Measurements from ENCODE around the gene TMEM59.
A peak's percentile ranks its signal among the peaks of the same experiment; 100 is the strongest.

Gene TMEM59

DNA sequence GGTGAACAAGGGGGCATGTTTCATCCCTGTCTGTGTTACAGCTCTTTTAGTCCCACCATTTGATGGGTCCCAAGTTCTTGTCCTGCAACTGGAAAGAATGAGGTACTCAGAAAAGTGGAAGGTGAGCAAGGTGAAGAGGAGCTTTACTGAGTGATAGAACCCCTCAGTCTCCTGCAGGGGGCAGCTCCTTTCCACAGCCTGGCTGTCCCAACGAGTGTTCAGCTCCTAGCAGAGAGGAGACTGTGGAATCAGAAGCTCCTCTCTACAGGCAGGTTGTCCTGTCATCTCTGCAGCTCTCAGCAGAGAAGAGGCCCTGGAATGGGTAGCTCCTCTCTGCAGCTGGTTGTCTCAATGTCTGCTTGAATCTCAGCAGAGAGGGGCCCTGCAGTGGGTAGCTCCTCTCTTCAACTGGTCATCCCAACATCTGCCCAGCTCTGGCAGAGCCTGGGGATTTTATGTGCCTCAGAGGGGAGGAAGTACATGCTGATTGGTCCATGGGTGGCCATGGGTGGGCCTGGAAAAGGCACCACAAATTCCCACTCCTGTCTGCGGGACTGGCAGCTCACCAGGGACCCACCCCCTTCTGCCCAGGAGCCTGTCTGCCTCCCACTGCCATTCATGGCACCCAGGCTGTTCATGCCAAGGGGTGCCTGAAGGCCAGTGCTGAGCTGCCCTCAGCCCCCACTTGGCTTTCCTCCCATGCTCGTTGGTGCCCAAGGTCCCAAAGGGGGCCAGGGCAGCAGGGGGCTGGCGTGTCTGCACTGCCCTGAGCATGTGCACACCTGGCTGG is 60.7 kb downstream of the TMEM59 start:
- H3K4me3 ChIP-seq (ENCODE audit: low read length): no peak overlapping the region
- no peaks in the 10 kb centered on the region for H3K36me3 ChIP-seq (ENCODE audit: control insufficient read depth, low read depth, low read length)
- no peaks in the 10 kb centered on the region for H3K27me3 ChIP-seq (ENCODE audit: control insufficient read depth, insufficient read depth, low read length)
- no peaks in the 10 kb centered on the region for H3K9me3 ChIP-seq (ENCODE audit: control insufficient read depth, low read depth, low read length)
- H3K4me1 ChIP-seq (ENCODE audit: control insufficient read depth, low read depth, low read length): no peaks in the 10 kb centered on the region
- H3K27ac ChIP-seq (ENCODE audit: low read length): no peak overlapping the region
- H3K9ac ChIP-seq (ENCODE audit: low read length): no peak overlapping the region

DNA sequence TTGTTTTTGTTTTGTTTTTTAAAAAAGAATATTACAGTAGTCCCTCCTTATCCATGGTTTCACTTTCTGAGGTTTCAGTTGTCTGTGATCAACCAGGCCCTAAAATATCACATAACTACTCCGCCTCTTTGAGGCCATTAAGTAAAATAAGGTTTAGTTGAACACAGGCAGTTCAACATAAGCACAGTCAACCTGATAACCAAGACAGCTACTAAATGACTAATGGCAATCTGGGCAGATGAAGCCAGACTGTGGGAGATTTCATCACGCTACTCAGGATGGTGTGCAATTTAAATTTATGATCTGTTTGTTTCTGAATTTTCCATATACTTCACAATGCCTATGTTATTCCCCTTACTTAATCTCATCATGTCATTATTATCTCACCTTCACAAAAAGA is 65.1 kb downstream of the TMEM59 start:
- no peaks in the 10 kb centered on the region for H3K36me3 ChIP-seq (ENCODE audit: control insufficient read depth, low read depth, low read length)

DNA sequence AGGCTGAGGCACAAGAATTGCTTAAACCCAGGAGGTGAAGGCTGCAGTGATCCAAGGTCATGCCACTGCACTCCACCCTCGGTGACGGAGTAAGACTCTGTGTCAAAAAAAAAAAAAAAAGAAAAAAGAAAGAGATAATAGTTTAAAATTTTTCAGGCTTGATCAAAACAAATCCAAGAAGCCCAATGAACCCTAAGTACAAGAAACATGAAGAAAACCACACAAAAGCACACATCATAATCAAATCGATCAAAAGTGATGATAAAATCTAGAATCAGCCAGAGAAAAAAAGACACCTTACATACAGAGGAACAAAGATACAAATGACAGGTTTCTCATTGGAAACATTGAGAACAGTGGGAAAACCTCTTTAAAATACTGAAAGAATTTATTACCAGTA is 66.5 kb downstream of the TMEM59 start:
- H3K4me1 ChIP-seq (ENCODE audit: control insufficient read depth, low read depth, low read length): peaks cover 16% of the 10 kb centered on the region
- H3K9ac ChIP-seq (ENCODE audit: low read length): no peak overlapping the region
- no peak overlapping the region for H3K27ac ChIP-seq (ENCODE audit: low read length)
- H3K36me3 ChIP-seq (ENCODE audit: control insufficient read depth, low read depth, low read length): no peaks in the 10 kb centered on the region
- no peaks in the 10 kb centered on the region for H3K9me3 ChIP-seq (ENCODE audit: control insufficient read depth, low read depth, low read length)
- H3K27me3 ChIP-seq (ENCODE audit: control insufficient read depth, insufficient read depth, low read length): no peaks in the 10 kb centered on the region
- no peak overlapping the region for H3K4me3 ChIP-seq (ENCODE audit: low read length)

More for the DNA sequence above, 65.1 kb downstream of the TMEM59 start:
- Histone ChIP-seq H3K4me1 (ENCODE audit: control insufficient read depth, low read depth, low read length) (peaks cover 4% of the 10 kb centered on the region), H3K27me3 (ENCODE audit: control insufficient read depth, insufficient read depth, low read length) (no peaks in the 10 kb centered on the region), H3K9me3 (ENCODE audit: control insufficient read depth, low read depth, low read length) (no peaks in the 10 kb centered on the region), H3K4me3 (ENCODE audit: low read length) (no peak overlapping the region), H3K27ac (ENCODE audit: low read length) (no peak overlapping the region), H3K9ac (ENCODE audit: low read length) (no peak overlapping the region)

DNA sequence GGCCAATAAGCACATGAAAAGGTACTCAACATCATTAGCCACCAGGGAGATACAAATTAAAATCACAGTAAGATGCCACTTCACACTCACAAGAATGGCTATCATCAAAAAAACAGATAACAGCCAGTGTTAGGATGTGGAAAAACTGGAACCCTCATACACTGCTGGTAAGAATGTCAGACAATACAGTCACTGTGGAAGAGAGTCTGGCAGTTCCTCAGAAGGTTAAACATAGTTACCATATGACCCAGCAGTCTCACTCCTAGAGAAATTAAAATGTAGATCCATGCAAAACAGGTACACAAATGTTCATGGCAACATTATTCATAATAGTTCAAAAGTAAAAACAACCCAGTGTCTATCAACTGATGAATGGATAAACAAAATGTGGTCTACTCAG is 68.3 kb downstream of the TMEM59 start:
- Histone ChIP-seq H3K4me1 (ENCODE audit: control insufficient read depth, low read depth, low read length) (peaks cover 18% of the 10 kb centered on the region), H3K36me3 (ENCODE audit: control insufficient read depth, low read depth, low read length) (no peaks in the 10 kb centered on the region), H3K27ac (ENCODE audit: low read length) (no peak overlapping the region), H3K27me3 (ENCODE audit: control insufficient read depth, insufficient read depth, low read length) (no peaks in the 10 kb centered on the region), H3K9me3 (ENCODE audit: control insufficient read depth, low read depth, low read length) (no peaks in the 10 kb centered on the region), H3K4me3 (ENCODE audit: low read length) (no peak overlapping the region), H3K9ac (ENCODE audit: low read length) (no peak overlapping the region)

DNA sequence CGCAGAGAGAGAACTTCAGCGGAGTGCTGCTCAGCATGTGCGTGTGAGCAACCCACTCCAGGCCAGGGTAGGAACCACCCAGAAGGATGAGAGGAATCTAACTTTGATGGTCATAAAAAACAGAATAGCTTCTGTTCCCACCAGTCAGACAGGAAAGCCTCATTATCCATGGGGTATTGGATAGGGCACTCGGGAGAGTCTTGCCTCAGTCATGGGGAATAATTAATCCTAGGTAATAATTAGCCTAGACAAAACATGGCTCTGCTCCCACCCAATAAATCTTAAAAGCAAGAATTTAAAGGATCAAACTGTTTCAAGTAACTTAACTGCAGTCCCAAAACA is 70.3 kb downstream of the TMEM59 start:
- Histone ChIP-seq H3K27me3 (ENCODE audit: control insufficient read depth, insufficient read depth, low read length) (no peaks in the 10 kb centered on the region), H3K4me3 (ENCODE audit: low read length) (peak overlapping the region; percentile 56), H3K36me3 (ENCODE audit: control insufficient read depth, low read depth, low read length) (no peaks in the 10 kb centered on the region), H3K9ac (ENCODE audit: low read length) (peak overlapping the region; percentile 63), H3K27ac (ENCODE audit: low read length) (no peak overlapping the region), H3K4me1 (ENCODE audit: control insufficient read depth, low read depth, low read length) (peaks cover 18% of the 10 kb centered on the region), H3K9me3 (ENCODE audit: control insufficient read depth, low read depth, low read length) (no peaks in the 10 kb centered on the region)

DNA sequence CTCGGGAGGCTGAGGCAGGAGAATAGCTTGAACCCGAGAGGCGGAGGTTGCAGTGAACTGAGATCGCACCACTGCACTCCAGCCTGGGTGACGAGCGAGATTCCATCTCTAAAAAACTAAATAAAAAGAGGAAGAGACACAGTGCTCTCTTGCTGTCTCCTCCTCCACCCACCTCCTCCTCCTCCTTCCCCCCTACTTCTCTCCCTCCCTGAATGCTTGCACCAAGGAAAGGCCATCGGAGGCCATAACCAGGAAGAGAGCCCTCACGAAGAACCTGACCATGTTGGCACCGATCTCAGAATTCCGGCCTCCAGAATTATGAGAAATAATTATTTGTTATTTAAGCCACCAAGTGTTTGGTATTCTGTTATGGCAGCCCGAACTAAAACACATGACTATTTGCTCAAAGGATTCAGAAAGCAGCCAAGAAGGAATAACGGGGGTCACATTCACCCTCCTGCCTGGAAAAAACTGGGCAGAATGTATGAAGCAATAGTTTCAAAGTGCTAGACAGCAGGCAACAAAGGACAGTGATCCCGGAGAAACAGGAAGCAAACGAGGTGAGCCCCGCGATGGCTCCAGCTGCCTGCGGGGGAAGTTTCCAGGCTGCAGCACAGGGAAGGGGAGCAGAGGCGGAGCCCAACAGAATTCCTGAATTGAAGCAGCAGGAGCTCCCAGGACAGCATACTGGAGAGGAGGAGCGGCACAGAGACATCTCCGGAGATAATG is 70.8 kb downstream of the TMEM59 start:
- Histone ChIP-seq H3K27me3 (ENCODE audit: control insufficient read depth, insufficient read depth, low read length) (no peaks in the 10 kb centered on the region), H3K9me3 (ENCODE audit: control insufficient read depth, low read depth, low read length) (no peaks in the 10 kb centered on the region), H3K4me3 (ENCODE audit: low read length) (peak overlapping the region; percentile 56), H3K4me1 (ENCODE audit: control insufficient read depth, low read depth, low read length) (peaks cover 18% of the 10 kb centered on the region), H3K9ac (ENCODE audit: low read length) (peak overlapping the region; percentile 63), H3K27ac (ENCODE audit: low read length) (peak overlapping the region; percentile 35), H3K36me3 (ENCODE audit: control insufficient read depth, low read depth, low read length) (no peaks in the 10 kb centered on the region)

DNA sequence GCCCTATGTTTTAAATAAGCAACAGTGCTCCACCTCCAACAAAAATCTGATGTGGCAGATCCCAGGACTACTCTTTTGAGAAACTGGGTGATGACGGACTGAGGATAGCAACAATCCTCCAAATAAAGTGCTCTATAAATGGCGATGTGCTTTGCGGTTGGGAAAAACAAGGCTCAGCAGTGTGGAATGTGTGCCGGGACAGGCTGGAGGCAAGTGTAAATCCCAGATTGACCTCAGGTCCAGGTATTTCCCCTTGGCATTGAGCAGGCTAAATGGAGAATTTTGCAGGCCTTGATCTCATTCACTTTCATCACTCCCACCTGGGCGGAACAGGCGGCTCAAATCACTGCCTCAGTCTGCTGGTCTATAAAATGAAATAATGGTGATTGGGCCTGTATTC is 71.8 kb downstream of the TMEM59 start:
- no peak overlapping the region for H3K9ac ChIP-seq (ENCODE audit: low read length)
- no peaks in the 10 kb centered on the region for H3K9me3 ChIP-seq (ENCODE audit: control insufficient read depth, low read depth, low read length)
- H3K4me3 ChIP-seq (ENCODE audit: low read length): no peak overlapping the region
- H3K27me3 ChIP-seq (ENCODE audit: control insufficient read depth, insufficient read depth, low read length): no peaks in the 10 kb centered on the region
- H3K4me1 ChIP-seq (ENCODE audit: control insufficient read depth, low read depth, low read length): peaks cover 18% of the 10 kb centered on the region
- H3K27ac ChIP-seq (ENCODE audit: low read length): no peak overlapping the region
- no peaks in the 10 kb centered on the region for H3K36me3 ChIP-seq (ENCODE audit: control insufficient read depth, low read depth, low read length)

DNA sequence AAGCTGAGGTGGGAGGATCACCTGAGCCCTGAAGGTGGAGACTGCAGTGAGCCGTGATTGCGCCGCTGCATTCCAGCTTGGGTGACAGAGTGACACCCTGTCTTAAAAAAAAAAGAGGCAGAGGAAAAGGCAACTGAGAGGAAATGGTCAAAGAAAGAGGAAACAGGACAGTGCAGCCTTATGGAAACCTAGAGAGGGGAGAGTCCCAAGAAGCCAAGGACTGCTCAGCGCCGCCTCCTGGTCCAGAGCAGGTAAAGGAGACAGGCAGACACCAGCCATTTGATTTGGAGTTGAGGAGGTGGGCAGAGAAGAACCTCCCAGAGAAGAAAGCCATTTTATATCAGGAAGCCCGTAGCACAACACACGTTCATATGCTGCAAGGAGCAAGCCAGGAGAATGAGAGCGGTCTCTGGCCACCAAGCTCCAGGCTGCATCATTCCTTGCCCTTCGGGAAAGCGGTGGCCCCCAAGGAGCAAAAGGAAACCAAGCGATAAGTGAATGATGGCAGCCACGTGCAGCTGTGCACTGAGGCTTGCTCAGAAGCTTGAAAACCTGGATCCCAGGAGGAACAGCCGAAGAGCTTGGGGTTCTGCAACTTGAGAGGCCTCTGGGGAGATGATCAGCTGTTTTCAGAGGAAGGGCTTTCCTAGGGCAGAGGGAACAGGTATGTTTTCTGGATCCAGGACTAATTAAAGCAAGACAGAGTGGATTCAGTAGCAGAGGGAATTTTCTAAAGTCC is 73.1 kb downstream of the TMEM59 start:
- Histone ChIP-seq H3K36me3 (ENCODE audit: control insufficient read depth, low read depth, low read length) (no peaks in the 10 kb centered on the region), H3K27ac (ENCODE audit: low read length) (no peak overlapping the region), H3K9me3 (ENCODE audit: control insufficient read depth, low read depth, low read length) (no peaks in the 10 kb centered on the region), H3K27me3 (ENCODE audit: control insufficient read depth, insufficient read depth, low read length) (no peaks in the 10 kb centered on the region), H3K4me1 (ENCODE audit: control insufficient read depth, low read depth, low read length) (peaks cover 18% of the 10 kb centered on the region), H3K9ac (ENCODE audit: low read length) (no peak overlapping the region), H3K4me3 (ENCODE audit: low read length) (no peak overlapping the region)

Measured in iPS-18a (cell line).